Measurements from ENCODE around the gene FAM78B.

FAM78B gene

DNA sequence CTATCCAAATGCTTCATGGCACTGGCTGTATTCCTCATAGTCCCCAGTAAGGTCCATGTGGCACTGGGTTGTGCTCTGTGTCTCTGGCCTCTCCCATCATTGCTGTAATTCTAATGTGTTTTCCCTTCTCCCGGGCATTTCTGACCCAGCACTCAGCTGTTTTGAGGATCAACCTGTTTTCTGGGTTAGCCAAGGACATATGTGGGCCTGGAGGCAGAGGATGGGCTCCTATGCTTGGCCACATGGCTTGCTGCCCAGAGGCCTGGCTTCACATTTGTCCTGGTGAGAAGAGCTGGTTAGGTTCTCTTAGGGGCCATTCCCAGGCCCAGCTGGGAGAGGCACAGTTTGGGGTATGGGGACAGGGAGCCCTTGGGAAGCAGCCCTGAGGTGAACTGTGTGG lies 103.1 kb downstream of the FAM78B start:
- no peak for TF ChIP-seq ZFX (IDR thresholded peaks at IDR 0.05; ENCODE audit: borderline replicate concordance)
- TF ChIP-seq, protein P1, sequence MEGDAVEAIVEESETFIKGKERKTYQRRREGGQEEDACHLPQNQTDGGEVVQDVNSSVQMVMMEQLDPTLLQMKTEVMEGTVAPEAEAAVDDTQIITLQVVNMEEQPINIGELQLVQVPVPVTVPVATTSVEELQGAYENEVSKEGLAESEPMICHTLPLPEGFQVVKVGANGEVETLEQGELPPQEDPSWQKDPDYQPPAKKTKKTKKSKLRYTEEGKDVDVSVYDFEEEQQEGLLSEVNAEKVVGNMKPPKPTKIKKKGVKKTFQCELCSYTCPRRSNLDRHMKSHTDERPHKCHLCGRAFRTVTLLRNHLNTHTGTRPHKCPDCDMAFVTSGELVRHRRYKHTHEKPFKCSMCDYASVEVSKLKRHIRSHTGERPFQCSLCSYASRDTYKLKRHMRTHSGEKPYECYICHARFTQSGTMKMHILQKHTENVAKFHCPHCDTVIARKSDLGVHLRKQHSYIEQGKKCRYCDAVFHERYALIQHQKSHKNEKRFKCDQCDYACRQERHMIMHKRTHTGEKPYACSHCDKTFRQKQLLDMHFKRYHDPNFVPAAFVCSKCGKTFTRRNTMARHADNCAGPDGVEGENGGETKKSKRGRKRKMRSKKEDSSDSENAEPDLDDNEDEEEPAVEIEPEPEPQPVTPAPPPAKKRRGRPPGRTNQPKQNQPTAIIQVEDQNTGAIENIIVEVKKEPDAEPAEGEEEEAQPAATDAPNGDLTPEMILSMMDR (IDR thresholded peaks at IDR 0.05), result no peak

DNA sequence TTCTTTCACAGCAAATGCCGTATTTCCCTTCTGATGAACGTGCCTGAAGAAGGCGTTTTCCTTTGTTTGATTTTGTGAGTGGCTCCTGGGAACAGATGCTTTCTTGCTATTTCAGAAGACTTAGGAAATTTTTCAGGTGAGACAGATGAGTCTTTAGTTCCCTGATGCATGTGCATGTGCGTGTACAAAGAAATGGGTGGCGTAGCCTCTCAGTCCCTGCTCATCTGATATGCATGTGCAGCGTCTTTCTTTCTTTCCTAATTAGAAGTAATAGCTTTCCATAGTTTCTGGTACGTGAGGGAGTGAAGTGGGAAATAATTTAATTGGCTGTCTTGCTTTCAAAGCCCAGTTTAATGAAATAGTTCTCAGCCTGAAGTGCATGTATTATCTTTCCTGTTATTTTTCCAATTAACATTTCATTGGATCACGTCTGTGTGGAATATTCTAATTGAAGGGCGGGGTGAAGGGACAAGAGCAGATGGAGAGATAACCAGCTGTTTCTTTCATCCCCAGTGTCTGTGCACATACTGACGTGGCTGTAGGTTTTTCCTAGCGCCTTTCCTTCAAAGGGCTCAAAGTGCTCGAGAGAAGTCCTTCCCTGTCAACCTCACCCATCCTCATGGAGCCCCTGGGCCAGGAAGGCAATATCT lies 104.3 kb downstream of the FAM78B start:
- TF ChIP-seq, protein P1 (IDR thresholded peaks at IDR 0.05), result no peak
- no peak for TF ChIP-seq ZFX (IDR thresholded peaks at IDR 0.05; ENCODE audit: borderline replicate concordance)
- no peak overlapping the region for H3K27ac ChIP-seq

More for the DNA sequence above, 103.1 kb downstream of the FAM78B start:
- no peak overlapping the region for H3K27ac ChIP-seq

DNA sequence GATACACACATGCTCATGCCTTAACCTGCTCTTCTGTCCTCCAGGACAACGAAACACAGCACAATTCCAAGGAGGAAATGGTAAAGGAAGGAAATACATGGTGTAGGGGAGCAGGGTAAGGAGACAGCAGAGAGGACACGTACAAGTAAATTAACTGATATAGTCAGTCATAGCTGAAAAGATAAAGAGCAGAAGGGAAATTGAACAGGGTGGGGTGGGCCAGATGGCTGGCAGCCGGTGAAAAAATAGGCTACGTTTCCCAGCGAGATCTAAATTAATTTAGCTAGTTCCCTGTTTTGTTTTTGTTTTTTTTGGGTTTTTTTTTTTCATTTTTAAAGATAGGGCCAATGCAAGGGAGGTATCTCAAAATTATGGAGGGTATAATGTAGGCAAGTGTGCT lies 109.2 kb downstream of the FAM78B start:
- no peak overlapping the region for H3K27ac ChIP-seq
- TF ChIP-seq ZFX (IDR thresholded peaks at IDR 0.05; ENCODE audit: borderline replicate concordance), result no peak
- TF ChIP-seq, protein P1 (IDR thresholded peaks at IDR 0.05), result no peak

- no peak for TF ChIP-seq ZFX (IDR thresholded peaks at IDR 0.05; ENCODE audit: borderline replicate concordance)
- TF ChIP-seq, protein P1 (IDR thresholded peaks at IDR 0.05), result no peak
- H3K27ac ChIP-seq, result no peak overlapping the region
These were observed 113.4 kb downstream of the FAM78B start for GRCh38 chr1:166053395-166053794.

DNA sequence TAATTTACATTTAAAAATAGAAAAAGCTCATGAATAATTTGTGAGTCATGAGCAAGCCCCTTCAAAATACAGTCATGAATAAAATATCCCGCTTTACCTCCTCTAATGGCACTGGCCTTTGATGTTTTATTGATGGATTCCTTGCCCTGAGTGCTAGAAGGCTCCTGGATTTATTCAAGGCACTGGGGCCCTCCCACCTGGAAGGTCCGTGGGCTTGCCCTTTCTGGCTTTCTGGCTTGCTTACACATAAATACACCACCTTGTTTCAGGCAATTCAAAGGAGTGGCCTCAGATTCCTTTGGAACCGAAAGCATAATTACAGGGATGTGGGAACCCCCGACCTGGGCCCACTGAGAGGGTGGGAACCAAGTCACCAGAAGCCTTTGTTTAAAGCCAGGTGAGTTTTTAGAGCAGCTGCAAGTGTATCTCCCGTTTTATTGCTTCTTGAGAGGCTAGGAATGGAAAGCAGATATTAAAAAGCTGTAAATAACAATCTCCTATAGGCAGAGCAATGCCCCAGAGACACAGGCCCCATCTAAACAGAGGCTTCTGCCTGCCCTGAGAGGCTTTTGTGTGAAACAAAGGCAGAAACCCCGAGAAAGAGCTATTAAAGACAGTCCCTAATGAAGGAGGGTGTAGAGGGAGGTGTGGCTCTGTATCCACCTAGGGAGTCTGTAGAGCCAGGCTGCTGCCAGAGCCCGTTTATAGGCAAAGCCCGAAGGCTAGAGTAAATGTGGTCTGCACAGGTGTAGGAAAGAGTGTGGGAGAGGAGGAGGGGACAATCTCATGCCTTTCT lies 126.4 kb downstream of the FAM78B start:
- H3K27ac ChIP-seq, result no peak overlapping the region
- no peak for TF ChIP-seq ZFX (IDR thresholded peaks at IDR 0.05; ENCODE audit: borderline replicate concordance)
- TF ChIP-seq, protein P1 (IDR thresholded peaks at IDR 0.05), result no peak

DNA sequence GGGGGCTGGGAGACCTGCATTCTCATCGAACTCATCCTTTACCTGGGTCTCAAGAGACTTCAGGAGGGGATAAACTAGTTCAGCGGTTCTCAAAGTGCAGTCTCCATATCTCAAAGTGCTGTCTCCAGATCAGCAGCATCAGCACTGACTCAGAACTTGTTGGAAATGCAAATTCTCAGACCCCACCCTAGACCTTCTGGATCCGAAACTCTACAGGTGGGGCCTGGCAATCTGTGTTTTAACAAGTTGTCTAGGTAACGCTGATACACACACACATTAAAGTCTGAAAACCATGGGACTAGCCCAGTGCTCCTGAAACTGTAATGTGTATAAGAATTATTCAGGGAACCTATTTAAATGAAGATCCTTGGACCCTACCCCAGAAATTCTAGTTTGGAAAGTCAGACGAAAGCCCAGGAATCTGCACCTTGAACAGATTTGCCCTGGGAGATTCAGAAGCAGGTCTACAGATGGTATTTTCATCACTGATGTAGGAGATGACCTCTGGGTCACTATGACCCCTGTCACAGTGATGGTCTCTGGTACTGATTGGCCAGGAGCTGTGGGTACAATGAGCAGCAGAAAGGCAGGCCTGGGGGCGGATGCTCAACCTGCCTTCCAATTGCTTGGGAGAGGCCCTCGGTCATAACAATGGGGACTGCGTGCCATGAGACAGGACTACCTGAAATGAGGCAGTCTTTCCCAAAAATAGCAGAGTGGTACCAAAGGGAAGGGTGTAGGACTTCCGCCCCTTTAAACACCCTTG lies 127.2 kb downstream of the FAM78B start:
- TF ChIP-seq, protein P1 (IDR thresholded peaks at IDR 0.05), result no peak
- TF ChIP-seq ZFX (IDR thresholded peaks at IDR 0.05; ENCODE audit: borderline replicate concordance), result no peak

More for the DNA sequence above, 127.2 kb downstream of the FAM78B start:
- no peak overlapping the region for H3K27ac ChIP-seq

Data from 22Rv1 (cell line).